Stimulated activated CD4-positive, alpha-beta T cell treated with anti-CD3 and anti-CD28 coated beads, Interleukin-2, amount 100 ng/mL, for 24 hours (primary cell): ENCODE data around the gene F2RL1.
"Not testable (repeated sequence)": the region's sequence is repeated elsewhere in the genome, so short reads cannot be mapped to it uniquely, and the experiment has no call there.

Experiments
- DNase-seq, 2 donors: peaks; one replicate each; pipeline ENCODE4 v3.0.0-alpha.2; 2020

Gene F2RL1

GRCh38 chr5:76808141-76808691 is 10.6 kb upstream of the F2RL1 start:
- no peak for DNase-seq

GRCh38 chr5:76809141-76809540 is 9.7 kb upstream of the F2RL1 start:
- DNase-seq = no peak

- no peak for DNase-seq
Observed at GRCh38 chr5:76810236-76810635, 8.6 kb upstream of the F2RL1 start.

- no peak for DNase-seq
Observed at GRCh38 chr5:76811214-76811613, 7.6 kb upstream of the F2RL1 start.

- not testable (repeated sequence) for DNase-seq
Observed at GRCh38 chr5:76812209-76812608, 6.6 kb upstream of the F2RL1 start.

- DNase-seq = no peak
Observed at GRCh38 chr5:76813982-76814562, 4.8 kb upstream of the F2RL1 start.

GRCh38 chr5:76816110-76816831 is 2.6 kb upstream of the F2RL1 start:
- no peak for DNase-seq

GRCh38 chr5:76819851-76820525 is 1.2 kb downstream of the F2RL1 start:
- no peak for DNase-seq

GRCh38 chr5:76820526-76820890 is 1.7 kb downstream of the F2RL1 start:
- DNase-seq = no peak

GRCh38 chr5:76821136-76821535 is 2.3 kb downstream of the F2RL1 start:
- DNase-seq = no peak

- DNase-seq = not testable (repeated sequence)
Observed at GRCh38 chr5:76822105-76822731, 3.4 kb downstream of the F2RL1 start.

- DNase-seq = not testable (repeated sequence)
Observed at GRCh38 chr5:76826416-76826815, 7.6 kb downstream of the F2RL1 start.

- DNase-seq = no peak
Observed at GRCh38 chr5:76831110-76831452, 12.3 kb downstream of the F2RL1 start.

GRCh38 chr5:76836181-76836580 is 17.4 kb downstream of the F2RL1 start:
- DNase-seq = no peak

GRCh38 chr5:76836585-76836984 is 17.8 kb downstream of the F2RL1 start:
- DNase-seq = no peak

- DNase-seq = no peak
Observed at GRCh38 chr5:76838481-76839261, 19.8 kb downstream of the F2RL1 start.

GRCh38 chr5:76841361-76841760 is 22.5 kb downstream of the F2RL1 start:
- DNase-seq = no peak

- DNase-seq = no peak
Observed at GRCh38 chr5:76845890-76846289, 27.1 kb downstream of the F2RL1 start.

GRCh38 chr5:76849419-76850291 is 30.8 kb downstream of the F2RL1 start, which contains the start of gene S100Z:
Gene S100Z (plus strand): TSS chr5:76850014. CDS start chr5:76875360, 25,346 bp downstream.
- peak; percentile 44 to 48 for DNase-seq

- peak in 1 of 2 donors; percentile 3 for DNase-seq
Observed at GRCh38 chr5:76850543-76851145, 31.8 kb downstream of the F2RL1 start.

- no peak for DNase-seq
Observed at GRCh38 chr5:76851728-76852369, 33.0 kb downstream of the F2RL1 start.
